ENCODE results near the gene EVA1C.
"Not testable (repeated sequence)": the region's sequence is repeated elsewhere in the genome, so short reads cannot be mapped to it uniquely, and the experiment has no call there.

- TF ChIP-seq RCOR1 (IDR thresholded peaks at IDR 0.05; ENCODE audit: borderline replicate concordance in 1 of 2, low read depth in 2 of 2, low read length in 2 of 2); BHLHE40 (IDR thresholded peaks at IDR 0.05; ENCODE audit: low read length); ETV6 (IDR thresholded peaks at IDR 0.05; ENCODE audit: borderline replicate concordance in 1 of 2, low read depth in 2 of 2, low read length in 1 of 2); ETV6 (CRISPR knock-in tag; IDR thresholded peaks at IDR 0.05; ENCODE audit: borderline replicate concordance); MCM5 (IDR thresholded peaks at IDR 0.05; ENCODE audit: low read depth); SRF (CRISPR knock-in tag; IDR thresholded peaks at IDR 0.05); CEBPB (tag; IDR thresholded peaks at IDR 0.05): not testable (repeated sequence)
These were observed 94.0 kb downstream of the EVA1C start for GRCh38 chr21:32506411-32506965.
